ENCODE measurements around the gene TNFRSF1A. TPM values are rescaled to one million over a fixed set of nuclear protein-coding genes. Genes with fewer than 3 reads are reported as not detected.

The TNFRSF1A gene
- total RNA-seq, 1 experiment from 2014 or later, result 108 TPM

DNA sequence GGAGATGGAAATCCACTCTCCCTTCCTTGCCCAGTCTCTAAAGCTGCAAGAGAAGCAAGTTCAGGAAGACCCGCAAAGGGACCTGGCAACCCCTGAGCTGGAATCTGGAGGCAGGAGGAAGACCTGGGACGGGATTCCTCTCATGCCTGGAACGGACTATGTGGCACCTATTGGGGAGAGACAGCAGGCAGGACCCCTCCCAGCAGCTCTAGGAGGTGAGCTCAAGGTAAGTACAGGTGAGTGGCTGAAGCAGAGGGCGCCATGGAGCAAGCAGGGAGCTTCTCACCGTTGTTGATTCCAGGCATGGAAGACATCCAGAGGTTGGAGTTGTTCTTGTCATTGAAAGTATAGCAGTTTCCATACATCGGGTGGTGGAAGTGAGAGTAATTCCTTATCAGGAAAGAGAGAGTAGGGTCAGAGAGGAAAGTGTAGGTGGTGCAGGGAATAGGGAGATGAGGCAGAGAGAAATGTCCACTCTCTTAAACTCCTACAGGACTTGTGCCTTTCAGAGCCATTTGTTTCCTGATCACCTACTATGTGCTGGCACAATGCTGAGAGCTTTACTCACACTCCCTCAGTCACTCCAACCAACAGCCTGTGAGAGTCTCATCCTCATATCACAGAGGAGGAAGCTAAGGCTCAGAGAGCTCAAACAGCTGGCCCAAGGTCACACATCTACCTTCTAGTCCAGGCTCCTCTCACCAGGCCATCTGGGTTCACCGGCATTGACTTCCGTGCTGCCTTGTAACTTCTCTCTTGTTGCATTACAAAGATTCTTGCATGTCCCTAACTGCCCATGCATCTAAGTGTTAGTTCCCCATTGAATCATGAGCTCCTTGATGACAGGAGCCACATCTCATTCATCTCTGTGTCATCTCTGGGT, 13.9 kb upstream of the TNFRSF1A start:
- TF ChIP-seq TCF7L2 (IDR thresholded peaks at IDR 0.05; ENCODE audit: low read depth, low read length) (no peak), POLR2AphosphoS5 (IDR thresholded peaks at IDR 0.05; ENCODE audit: low read depth, low read length) (no peak), SIN3A (IDR thresholded peaks at IDR 0.05; ENCODE audit: borderline replicate concordance, insufficient read depth, low read depth, low read length) (no peak)
- TF ChIP-seq, protein P1, sequence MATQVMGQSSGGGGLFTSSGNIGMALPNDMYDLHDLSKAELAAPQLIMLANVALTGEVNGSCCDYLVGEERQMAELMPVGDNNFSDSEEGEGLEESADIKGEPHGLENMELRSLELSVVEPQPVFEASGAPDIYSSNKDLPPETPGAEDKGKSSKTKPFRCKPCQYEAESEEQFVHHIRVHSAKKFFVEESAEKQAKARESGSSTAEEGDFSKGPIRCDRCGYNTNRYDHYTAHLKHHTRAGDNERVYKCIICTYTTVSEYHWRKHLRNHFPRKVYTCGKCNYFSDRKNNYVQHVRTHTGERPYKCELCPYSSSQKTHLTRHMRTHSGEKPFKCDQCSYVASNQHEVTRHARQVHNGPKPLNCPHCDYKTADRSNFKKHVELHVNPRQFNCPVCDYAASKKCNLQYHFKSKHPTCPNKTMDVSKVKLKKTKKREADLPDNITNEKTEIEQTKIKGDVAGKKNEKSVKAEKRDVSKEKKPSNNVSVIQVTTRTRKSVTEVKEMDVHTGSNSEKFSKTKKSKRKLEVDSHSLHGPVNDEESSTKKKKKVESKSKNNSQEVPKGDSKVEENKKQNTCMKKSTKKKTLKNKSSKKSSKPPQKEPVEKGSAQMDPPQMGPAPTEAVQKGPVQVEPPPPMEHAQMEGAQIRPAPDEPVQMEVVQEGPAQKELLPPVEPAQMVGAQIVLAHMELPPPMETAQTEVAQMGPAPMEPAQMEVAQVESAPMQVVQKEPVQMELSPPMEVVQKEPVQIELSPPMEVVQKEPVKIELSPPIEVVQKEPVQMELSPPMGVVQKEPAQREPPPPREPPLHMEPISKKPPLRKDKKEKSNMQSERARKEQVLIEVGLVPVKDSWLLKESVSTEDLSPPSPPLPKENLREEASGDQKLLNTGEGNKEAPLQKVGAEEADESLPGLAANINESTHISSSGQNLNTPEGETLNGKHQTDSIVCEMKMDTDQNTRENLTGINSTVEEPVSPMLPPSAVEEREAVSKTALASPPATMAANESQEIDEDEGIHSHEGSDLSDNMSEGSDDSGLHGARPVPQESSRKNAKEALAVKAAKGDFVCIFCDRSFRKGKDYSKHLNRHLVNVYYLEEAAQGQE (IDR thresholded peaks at IDR 0.05; ENCODE audit: insufficient read depth in 1 of 2, low read depth in 2 of 2, low read length in 1 of 2), result no peak
- TF ChIP-seq, protein P2, sequence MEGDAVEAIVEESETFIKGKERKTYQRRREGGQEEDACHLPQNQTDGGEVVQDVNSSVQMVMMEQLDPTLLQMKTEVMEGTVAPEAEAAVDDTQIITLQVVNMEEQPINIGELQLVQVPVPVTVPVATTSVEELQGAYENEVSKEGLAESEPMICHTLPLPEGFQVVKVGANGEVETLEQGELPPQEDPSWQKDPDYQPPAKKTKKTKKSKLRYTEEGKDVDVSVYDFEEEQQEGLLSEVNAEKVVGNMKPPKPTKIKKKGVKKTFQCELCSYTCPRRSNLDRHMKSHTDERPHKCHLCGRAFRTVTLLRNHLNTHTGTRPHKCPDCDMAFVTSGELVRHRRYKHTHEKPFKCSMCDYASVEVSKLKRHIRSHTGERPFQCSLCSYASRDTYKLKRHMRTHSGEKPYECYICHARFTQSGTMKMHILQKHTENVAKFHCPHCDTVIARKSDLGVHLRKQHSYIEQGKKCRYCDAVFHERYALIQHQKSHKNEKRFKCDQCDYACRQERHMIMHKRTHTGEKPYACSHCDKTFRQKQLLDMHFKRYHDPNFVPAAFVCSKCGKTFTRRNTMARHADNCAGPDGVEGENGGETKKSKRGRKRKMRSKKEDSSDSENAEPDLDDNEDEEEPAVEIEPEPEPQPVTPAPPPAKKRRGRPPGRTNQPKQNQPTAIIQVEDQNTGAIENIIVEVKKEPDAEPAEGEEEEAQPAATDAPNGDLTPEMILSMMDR (IDR thresholded peaks at IDR 0.05), result no peak
- Histone ChIP-seq H3K4me1 (ENCODE audit: control insufficient read depth, insufficient read depth, low read length) (no peaks in the 10 kb centered on the region), H3K9me3 (ENCODE audit: control insufficient read depth, insufficient read depth, low read depth, low read length) (no peaks in the 10 kb centered on the region), H3K27me3 (ENCODE audit: control insufficient read depth, insufficient read depth, low read length) (no peaks in the 10 kb centered on the region), H3K27ac (ENCODE audit: low read length) (no peak overlapping the region), H3K4me3 (ENCODE audit: low read depth in 2 of 2, low read length in 2 of 2) (no peak overlapping the region), H3K36me3 (ENCODE audit: control insufficient read depth, insufficient read depth, low read length) (no peaks in the 10 kb centered on the region)
- POLR2A ChIA-PET, result no interaction called here
- in situ Hi-C loops (cut with HindIII; ENCODE audit: low pct_unique_long_range_greater_than_20kb, low sequenced_read_pairs) (no loop called here), intact Hi-C loops (cut with micrococcal nuclease; ENCODE audit: unreplicated experiment) (no loop called here)
- ATAC-seq, result no peak
- CTCF ChIA-PET, result interaction anchor here (0.7 kb wide), 1 partner anchor 12 kb away, joined by 3 read pairs; no protein-coding TSS in a partner anchor
- DNase-seq (ENCODE audit: low read depth, low spot score), result no peak
- no TSS peak for BruUV-seq (replicated peaks)

DNA sequence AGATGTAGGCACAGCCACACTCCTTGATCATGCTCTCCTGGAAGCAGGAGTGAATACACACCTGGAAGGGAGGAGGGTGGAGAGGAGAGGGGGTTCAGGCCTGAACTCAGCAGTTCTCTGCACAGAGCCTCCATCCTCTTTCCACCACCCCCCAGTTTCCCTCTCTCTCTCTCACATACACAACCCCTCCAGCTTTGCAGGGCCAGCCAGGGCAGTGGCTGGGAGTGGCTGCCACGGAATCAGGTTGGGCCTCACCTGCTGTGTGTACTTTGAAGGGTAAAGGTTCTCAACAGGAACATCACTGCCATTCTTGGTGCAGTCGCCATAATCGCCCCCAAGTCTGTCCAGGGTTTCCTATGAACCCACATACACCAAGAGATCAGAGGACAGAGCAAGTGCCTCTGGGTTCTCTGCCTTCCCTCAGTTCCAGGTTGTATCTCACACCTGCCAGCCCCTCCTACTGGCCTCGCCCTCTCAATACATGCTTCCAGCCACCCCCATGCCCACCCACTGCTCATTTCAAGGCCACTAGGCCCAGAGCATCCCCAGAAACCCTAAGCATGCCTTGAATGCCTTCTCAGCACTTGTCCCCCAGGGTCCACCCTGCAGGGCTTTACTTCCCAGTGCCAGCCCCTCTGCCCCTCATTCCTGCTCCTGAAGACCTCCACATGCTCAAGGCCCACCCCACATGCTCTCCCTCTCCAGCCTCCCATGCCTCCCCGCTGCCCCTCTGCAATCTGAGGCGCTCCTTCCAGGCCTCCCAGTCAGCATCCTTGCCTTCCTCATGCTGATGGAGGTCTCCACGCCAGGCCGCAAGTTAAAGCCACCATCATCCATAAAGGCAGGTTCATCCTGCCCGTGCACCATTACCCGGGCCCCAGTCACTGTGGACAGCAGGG, 12.9 kb upstream of the TNFRSF1A start:
- BruUV-seq (replicated peaks), result no TSS peak
- Histone ChIP-seq H3K4me1 (ENCODE audit: control insufficient read depth, insufficient read depth, low read length) (no peaks in the 10 kb centered on the region), H3K27ac (ENCODE audit: low read length) (no peak overlapping the region), H3K27me3 (ENCODE audit: control insufficient read depth, insufficient read depth, low read length) (no peaks in the 10 kb centered on the region), H3K4me3 (ENCODE audit: low read depth in 2 of 2, low read length in 2 of 2) (no peak overlapping the region), H3K9me3 (ENCODE audit: control insufficient read depth, insufficient read depth, low read depth, low read length) (no peaks in the 10 kb centered on the region), H3K36me3 (ENCODE audit: control insufficient read depth, insufficient read depth, low read length) (no peaks in the 10 kb centered on the region)
- ATAC-seq (no peak), DNase-seq (ENCODE audit: low read depth, low spot score) (no peak)
- in situ Hi-C loops (cut with HindIII; ENCODE audit: low pct_unique_long_range_greater_than_20kb, low sequenced_read_pairs) (no loop called here), intact Hi-C loops (cut with micrococcal nuclease; ENCODE audit: unreplicated experiment) (no loop called here)
- TF ChIP-seq SIN3A (IDR thresholded peaks at IDR 0.05; ENCODE audit: borderline replicate concordance, insufficient read depth, low read depth, low read length) (no peak), TCF7L2 (IDR thresholded peaks at IDR 0.05; ENCODE audit: low read depth, low read length) (no peak), POLR2AphosphoS5 (IDR thresholded peaks at IDR 0.05; ENCODE audit: low read depth, low read length) (no peak)
- TF ChIP-seq, protein P2 (IDR thresholded peaks at IDR 0.05), result no peak
- TF ChIP-seq, protein P1 (IDR thresholded peaks at IDR 0.05; ENCODE audit: insufficient read depth in 1 of 2, low read depth in 2 of 2, low read length in 1 of 2), result no peak
- ChIA-PET POLR2A (no interaction called here), CTCF (no interaction called here)
